ENCODE measurements around the gene MESP2.

MESP2 gene

GRCh38 chr15:89776274-89777072 is at the start of gene MESP2:
MESP2 (plus strand) TSS chr15:89776332; CDS start chr15:89776358, 26 bp downstream.
- DNase-seq (ENCODE audit: low spot score): peak; percentile 84
- Histone ChIP-seq H3K4me3 (peak within 1 kb of the TSS; percentile 71), H3K27ac (peak within 1 kb of the TSS in 1 of 2 donors; percentile 63)
- TF ChIP-seq CTCF (IDR thresholded peaks at IDR 0.05): peak; percentile 17

- no peak for TF ChIP-seq CTCF (IDR thresholded peaks at IDR 0.05)
- Histone ChIP-seq H3K27ac (peak overlapping the region in 1 of 2 donors; percentile 54), H3K4me3 (no peak overlapping the region)
- DNase-seq (ENCODE audit: low spot score): peak; percentile 54
Measured at GRCh38 chr15:89728254-89728653, 47.9 kb upstream of the MESP2 start.

- DNase-seq (ENCODE audit: low spot score): peak; percentile 31
- Histone ChIP-seq H3K4me3 (no peak overlapping the region), H3K27ac (no peak overlapping the region)
- no peak for TF ChIP-seq CTCF (IDR thresholded peaks at IDR 0.05)
Measured at GRCh38 chr15:89731275-89731674, 44.9 kb upstream of the MESP2 start.

- Histone ChIP-seq H3K27ac (no peak overlapping the region), H3K4me3 (no peak overlapping the region)
- DNase-seq (ENCODE audit: low spot score): peak; percentile 33
- no peak for TF ChIP-seq CTCF (IDR thresholded peaks at IDR 0.05)
Measured at GRCh38 chr15:89732451-89733172, 43.5 kb upstream of the MESP2 start.

GRCh38 chr15:89735773-89736172 is 40.4 kb upstream of the MESP2 start:
- Histone ChIP-seq H3K27ac (no peak overlapping the region), H3K4me3 (no peak overlapping the region)
- DNase-seq (ENCODE audit: low spot score): no peak
- TF ChIP-seq CTCF (IDR thresholded peaks at IDR 0.05): no peak

GRCh38 chr15:89740137-89740536 is 36.0 kb upstream of the MESP2 start:
- H3K27ac ChIP-seq: no peak overlapping the region
- no peak overlapping the region for H3K4me3 ChIP-seq
- peak; percentile 92 for TF ChIP-seq CTCF (IDR thresholded peaks at IDR 0.05)
- peak; percentile 71 for DNase-seq (ENCODE audit: low spot score)

Measured in coronary artery (tissue), 2 donors.